ENCODE measurements around the gene NGF.

NGF gene

DNA sequence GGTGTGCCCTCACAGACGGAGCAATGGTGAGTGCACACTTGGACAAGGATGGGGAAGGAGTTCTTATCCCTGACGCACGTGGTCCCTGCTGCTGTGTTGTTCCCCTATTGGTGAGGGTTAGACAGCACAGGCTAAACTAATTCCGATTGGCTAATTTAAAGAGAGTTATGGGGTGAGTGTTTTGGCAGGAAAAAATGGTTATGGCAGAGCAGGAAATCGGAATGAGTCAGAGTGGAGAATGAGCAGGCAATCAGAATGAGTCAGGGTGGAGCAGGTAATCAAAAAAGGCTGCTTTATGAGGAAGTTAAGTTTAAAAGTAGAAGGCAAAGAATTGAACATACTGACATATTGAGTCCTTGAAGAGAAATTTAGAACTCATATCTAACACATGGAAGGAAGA is 100.5 kb downstream of the NGF start:
- DNase-seq (ENCODE audit: low read depth), result no peak

DNA sequence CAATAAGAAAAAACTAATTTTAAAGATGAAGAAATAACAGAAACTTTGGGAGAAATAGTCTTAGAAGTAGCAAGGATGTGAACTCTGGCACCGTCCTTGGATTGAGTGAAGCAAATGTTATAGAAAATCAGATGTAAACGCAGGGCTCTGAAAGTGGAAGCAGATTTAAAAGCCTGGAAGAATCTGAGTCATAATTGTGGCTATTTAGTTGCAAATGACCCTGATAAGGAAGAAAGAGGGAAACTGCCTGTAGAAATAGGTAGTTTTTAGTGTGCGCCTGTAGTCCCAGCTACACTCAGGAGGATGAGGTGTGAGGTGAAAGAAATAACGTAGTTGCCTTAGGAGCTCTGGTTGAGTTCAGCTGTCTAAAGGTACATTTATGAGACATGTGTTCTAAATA is 101.0 kb downstream of the NGF start:
- DNase-seq (ENCODE audit: low read depth), result no peak
